CD14-positive monocyte (primary cell): Measurements from ENCODE around the gene SLC7A10. TPM values are rescaled to one million over a fixed set of nuclear protein-coding genes. Genes with fewer than 3 reads are reported as not detected.

Experiments
- DNase-seq, 3 donors: peaks; one replicate each; pipeline ENCODE4 v3.0.0-alpha.2; 2011 to 2022
- H2AFZ ChIP-seq: 2 replicates; pipeline ENCODE4 v1.6.0; 2012; ENCODE audit warnings: mild to moderate bottlenecking, low read depth, low read length, inconsistent platforms; ENCODE audit not compliant: insufficient read depth, poor library complexity, severe bottlenecking
- H3K27ac ChIP-seq, 2 donors: 1 replicate in 1 of 2; 2 replicates in 1 of 2; pipeline ENCODE4 v1.5.1; 2012 to 2013; ENCODE audit warnings: low read length in 2 of 2, control low read depth in 1 of 2, inconsistent platforms in 1 of 2, low read depth in 1 of 2, mild to moderate bottlenecking in 1 of 2
- H3K27me3 ChIP-seq, 2 donors: one replicate each; pipeline versions ENCODE4 v1.6.0 to v1.6.1; 2011 to 2013; ENCODE audit warnings: low read length in 2 of 2; ENCODE audit not compliant: control insufficient read depth in 2 of 2, insufficient read depth in 2 of 2
- H3K36me3 ChIP-seq, 2 donors: replicated peaks in 1 of 2; 1 replicate in 1 of 2; 2 replicates in 1 of 2; pipeline versions ENCODE4 v1.5.1 to v1.6.1; 2012 to 2013; ENCODE audit warnings: low read length in 2 of 2, control low read depth in 1 of 2, inconsistent platforms in 1 of 2, mild to moderate bottlenecking in 1 of 2; ENCODE audit not compliant: insufficient read depth in 2 of 2, control insufficient read depth in 1 of 2
- H3K4me1 ChIP-seq, 2 donors: 1 replicate in 1 of 2; 2 replicates in 1 of 2; pipeline versions ENCODE4 v1.5.1 to v1.6.1; 2012 to 2013; ENCODE audit warnings: low read length in 2 of 2, control low read depth in 1 of 2, inconsistent platforms in 1 of 2, mild to moderate bottlenecking in 1 of 2, moderate library complexity in 1 of 2; ENCODE audit not compliant: insufficient read depth in 2 of 2, control insufficient read depth in 1 of 2
- H3K4me2 ChIP-seq: replicated peaks from 2 replicates; pipeline ENCODE3; 2012; ENCODE audit warnings: low read length, moderate library complexity, mild to moderate bottlenecking; ENCODE audit not compliant: poor library complexity, severe bottlenecking; ENCODE audit errors: extremely low read depth
- H3K4me3 ChIP-seq, 3 experiments: fragments of 200-600 bp in 1 of 3; sonication (generic) in 1 of 3; replicated peaks in 1 of 3; 1 replicate in 2 of 3; 2 replicates in 1 of 3; pipeline ENCODE4 v1.5.1; 2011 to 2013; ENCODE audit warnings: low read length in 3 of 3, mild to moderate bottlenecking in 3 of 3, control low read depth in 2 of 3, low read depth in 2 of 3, inconsistent platforms in 1 of 3, moderate library complexity in 1 of 3
- H3K79me2 ChIP-seq: 2 replicates; pipeline ENCODE4 v1.6.0; 2012; ENCODE audit warnings: mild to moderate bottlenecking, control low read depth, inconsistent platforms, low read length, moderate library complexity; ENCODE audit not compliant: insufficient read depth
- H3K9ac ChIP-seq: 2 replicates; pipeline ENCODE4 v1.6.0; 2017; ENCODE audit warnings: low read length, mild to moderate bottlenecking; ENCODE audit not compliant: insufficient read depth, poor library complexity, severe bottlenecking
- H3K9me3 ChIP-seq, 2 donors: replicated peaks in 1 of 2; 1 replicate in 1 of 2; 2 replicates in 1 of 2; pipeline versions ENCODE4 v1.5.1 to v1.6.1; 2012 to 2013; ENCODE audit warnings: low read length in 2 of 2, control low read depth in 1 of 2; ENCODE audit not compliant: control insufficient read depth in 1 of 2, insufficient read depth in 1 of 2
- H4K20me1 ChIP-seq: 2 replicates; pipeline ENCODE4 v1.6.0; 2012; ENCODE audit warnings: mild to moderate bottlenecking, low read length, control low read depth, moderate library complexity; ENCODE audit not compliant: insufficient read depth
- H3K27ac Mint-ChIP-seq, 7 donors: one replicate each; pipeline ENCODE4 v1.8.0; 2020; ENCODE audit warnings: mild to moderate bottlenecking in 7 of 7, mixed read lengths in 7 of 7, moderate library complexity in 6 of 7, inconsistent platforms in 2 of 7
- H3K27me3 Mint-ChIP-seq, 3 donors: one replicate each; pipeline ENCODE4 v1.8.0; 2021 to 2022; ENCODE audit warnings: low read depth in 3 of 3, mild to moderate bottlenecking in 3 of 3, mixed read lengths in 3 of 3, moderate library complexity in 3 of 3, inconsistent platforms in 1 of 3
- H3K36me3 Mint-ChIP-seq, 2 donors: one replicate each; pipeline ENCODE4 v1.8.0; 2020; ENCODE audit warnings: mixed read lengths in 2 of 2, inconsistent platforms in 1 of 2, mild to moderate bottlenecking in 1 of 2
- H3K4me1 Mint-ChIP-seq: one replicate; pipeline ENCODE4 v1.8.0; 2020; ENCODE audit warnings: mild to moderate bottlenecking, mixed read lengths
- H3K4me3 Mint-ChIP-seq, 2 donors: one replicate each; pipeline ENCODE4 v1.8.0; 2020; ENCODE audit warnings: mild to moderate bottlenecking in 2 of 2, mixed read lengths in 2 of 2, moderate library complexity in 1 of 2
- H3K9me3 Mint-ChIP-seq, 7 donors: one replicate each; pipeline ENCODE4 v1.8.0; 2020 to 2022; ENCODE audit warnings: mixed read lengths in 7 of 7, mild to moderate bottlenecking in 6 of 7, moderate library complexity in 6 of 7, inconsistent platforms in 2 of 7
- CTCF ChIP-seq: fragments of 200-600 bp; IDR thresholded peaks from one replicate; pipeline ENCODE4 v1.8.0; 2022; ENCODE audit warnings: antibody characterized with exemption, mild to moderate bottlenecking
- WGBS: methylation state at CpG from one replicate; pipeline ENCODE4 v1.1.5; 2013; ENCODE audit warnings: missing lambda C conversion rate; ENCODE audit not compliant: insufficient coverage; 5-methylcytosine and 5-hydroxymethylcytosine counted together
- intact Hi-C, 2 donors: fragments of 100-400 bp; cut with micrococcal nuclease; formaldehyde crosslinking; loops; one replicate each; pipeline versions ENCODE4 v1.15.0 to v1.15.1; 2023
- polyA plus RNA-seq, 3 donors: library from polyadenylated mRNA; depleted of rRNA in 1 of 3; unstranded in 2 of 3; stranded (reverse) in 1 of 3; fragments of 300-500 nt in 2 of 3; fragments of >200 nt in 1 of 3; fragmentation: Illumina TruSeq in 2 of 3; gene quantifications; 1 replicate in 2 of 3; 2 replicates in 1 of 3; pipeline ENCODE4 v1.2.3, GENCODE V29; 2012 to 2021

The SLC7A10 gene
- polyA plus RNA-seq, 3 donors, result 0.52 TPM; not detected in 2

GRCh38 chr19:33221638-33222037, 4.0 kb downstream of the SLC7A10 start:
- 98% methylated on average over 3 of the region's 6 CpGs for WGBS
- no peaks in the 10 kb centered on the region for H3K79me2 ChIP-seq
- Mint-ChIP-seq H3K36me3 (peaks cover 3 to 7% of the 10 kb centered on the region in 2 donors), H3K27me3 (peaks cover 32 to 52% (median 39%) of the 10 kb centered on the region in 3 donors), H3K4me3 (no peak overlapping the region), H3K27ac (no peak overlapping the region), H3K9me3 (peaks cover 0 to 16% (median 5%) of the 10 kb centered on the region in 7 donors), H3K4me1 (peaks cover 10% of the 10 kb centered on the region)
- H3K9me3 ChIP-seq, result peaks cover 0 to 16% of the 10 kb centered on the region in 2 donors
- no peak overlapping the region for H3K9ac ChIP-seq
- H3K27ac ChIP-seq, result no peak overlapping the region
- no peaks in the 10 kb centered on the region for H4K20me1 ChIP-seq
- no peak for TF ChIP-seq CTCF
- no peak overlapping the region for H3K4me3 ChIP-seq
- no peak overlapping the region for H3K4me2 ChIP-seq
- intact Hi-C loops, result no loop called here
- peaks cover 16 to 30% of the 10 kb centered on the region in 2 donors for H3K27me3 ChIP-seq
- DNase-seq, result no peak
- H3K4me1 ChIP-seq, result peaks cover 11 to 12% of the 10 kb centered on the region in 2 donors
- no peaks in the 10 kb centered on the region for H3K36me3 ChIP-seq
- no peak overlapping the region for H2AFZ ChIP-seq

GRCh38 chr19:33220735-33221134, 4.9 kb downstream of the SLC7A10 start:
- peaks cover 24 to 43% (median 32%) of the 10 kb centered on the region in 3 donors for H3K27me3 Mint-ChIP-seq
- peaks cover 0 to 3% of the 10 kb centered on the region in 2 donors for H3K36me3 Mint-ChIP-seq
- no peaks in the 10 kb centered on the region for H4K20me1 ChIP-seq
- peaks cover 8 to 21% of the 10 kb centered on the region in 2 donors for H3K27me3 ChIP-seq
- no peak overlapping the region for H3K4me2 ChIP-seq
- DNase-seq, result no peak
- H3K9me3 Mint-ChIP-seq, result peaks cover 0 to 9% (median 0%) of the 10 kb centered on the region in 7 donors
- H3K27ac Mint-ChIP-seq, result no peak overlapping the region
- H3K36me3 ChIP-seq, result no peaks in the 10 kb centered on the region
- H3K79me2 ChIP-seq, result no peaks in the 10 kb centered on the region
- no peak overlapping the region for H2AFZ ChIP-seq
- H3K9ac ChIP-seq, result no peak overlapping the region
- no peak for TF ChIP-seq CTCF
- peaks cover 2 to 3% of the 10 kb centered on the region in 2 donors for H3K4me1 ChIP-seq
- intact Hi-C loops, result no loop called here
- no peak overlapping the region for H3K4me3 ChIP-seq
- 97% methylated on average over 9 of the region's 9 CpGs for WGBS
- no peak overlapping the region for H3K27ac ChIP-seq
- peaks cover 0 to 10% of the 10 kb centered on the region in 2 donors for H3K9me3 ChIP-seq
- peaks cover 2% of the 10 kb centered on the region for H3K4me1 Mint-ChIP-seq
- no peak overlapping the region for H3K4me3 Mint-ChIP-seq
